ENCODE data around the gene HMGN4.

DNA sequence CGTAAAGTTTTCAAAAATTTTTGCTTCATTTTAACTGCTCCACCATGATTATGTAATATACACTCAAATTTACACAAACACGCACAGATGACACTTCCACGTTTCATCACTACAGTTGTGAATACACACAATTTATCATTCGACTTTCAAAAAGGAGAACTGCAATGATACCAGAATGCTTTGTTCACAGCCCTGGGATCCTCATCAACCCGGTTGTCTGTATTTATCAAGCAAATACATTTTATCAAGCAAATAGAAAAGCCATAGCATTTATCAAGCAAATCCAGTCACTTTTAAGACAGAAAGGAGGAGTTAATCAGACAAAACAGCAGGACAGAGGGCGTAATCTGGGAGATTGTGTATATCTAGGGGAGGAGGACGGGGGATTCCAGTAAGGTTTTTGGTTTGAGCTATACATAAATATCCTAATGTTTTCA, 38.3 kb downstream of the HMGN4 start:
- TF ChIP-seq, protein P1, sequence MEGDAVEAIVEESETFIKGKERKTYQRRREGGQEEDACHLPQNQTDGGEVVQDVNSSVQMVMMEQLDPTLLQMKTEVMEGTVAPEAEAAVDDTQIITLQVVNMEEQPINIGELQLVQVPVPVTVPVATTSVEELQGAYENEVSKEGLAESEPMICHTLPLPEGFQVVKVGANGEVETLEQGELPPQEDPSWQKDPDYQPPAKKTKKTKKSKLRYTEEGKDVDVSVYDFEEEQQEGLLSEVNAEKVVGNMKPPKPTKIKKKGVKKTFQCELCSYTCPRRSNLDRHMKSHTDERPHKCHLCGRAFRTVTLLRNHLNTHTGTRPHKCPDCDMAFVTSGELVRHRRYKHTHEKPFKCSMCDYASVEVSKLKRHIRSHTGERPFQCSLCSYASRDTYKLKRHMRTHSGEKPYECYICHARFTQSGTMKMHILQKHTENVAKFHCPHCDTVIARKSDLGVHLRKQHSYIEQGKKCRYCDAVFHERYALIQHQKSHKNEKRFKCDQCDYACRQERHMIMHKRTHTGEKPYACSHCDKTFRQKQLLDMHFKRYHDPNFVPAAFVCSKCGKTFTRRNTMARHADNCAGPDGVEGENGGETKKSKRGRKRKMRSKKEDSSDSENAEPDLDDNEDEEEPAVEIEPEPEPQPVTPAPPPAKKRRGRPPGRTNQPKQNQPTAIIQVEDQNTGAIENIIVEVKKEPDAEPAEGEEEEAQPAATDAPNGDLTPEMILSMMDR (conservative IDR thresholded peaks at IDR 0.05; ENCODE audit: low read depth, low read length): no peak
- no peak for TF ChIP-seq EZH2 (IDR thresholded peaks at IDR 0.05; ENCODE audit: low read length, unreplicated experiment)
- TF ChIP-seq EZH2phosphoT487 (IDR thresholded peaks at IDR 0.05; ENCODE audit: borderline replicate concordance, low read length): no peak
